Activated naive CD4-positive, alpha-beta T cell treated with anti-CD3 and anti-CD28 coated beads for 36 hours (primary cell): ENCODE results near the gene ENKD1. TPM values are rescaled to one million over a fixed set of nuclear protein-coding genes. Genes with fewer than 3 reads are reported as not detected.

Experiments
- CTCF ChIA-PET: fragments of 350-600 bp; sonication (Branson Sonifier 250); formaldehyde crosslinking; loops from one replicate; lab custom pipeline; 2021; ENCODE audit warnings: antibody characterized with exemption; lab: Charles Lee
- DNase-seq: peaks from one replicate; pipeline ENCODE4 v3.0.0-alpha.2; 2020
- H3K27ac Mint-ChIP-seq: one replicate; pipeline ENCODE4 v1.8.0; 2021; ENCODE audit warnings: mild to moderate bottlenecking, mixed read lengths
- H3K27me3 Mint-ChIP-seq: one replicate; pipeline ENCODE4 v1.8.0; 2021; ENCODE audit warnings: low read depth, mixed read lengths
- H3K36me3 Mint-ChIP-seq: one replicate; pipeline ENCODE4 v1.8.0; 2021; ENCODE audit warnings: low read depth, mixed read lengths
- H3K4me1 Mint-ChIP-seq: one replicate; pipeline ENCODE4 v1.8.0; 2021; ENCODE audit warnings: low read depth, mixed read lengths
- H3K4me3 Mint-ChIP-seq: one replicate; pipeline ENCODE4 v1.8.0; 2021; ENCODE audit warnings: mild to moderate bottlenecking, moderate library complexity, mixed read lengths
- H3K9me3 Mint-ChIP-seq: one replicate; pipeline ENCODE4 v1.8.0; 2021; ENCODE audit warnings: mixed read lengths
- intact Hi-C: fragments of 100-400 bp; cut with micrococcal nuclease; formaldehyde crosslinking; loops from one replicate; pipeline ENCODE4 v1.15.1; 2023
- total RNA-seq, 2 experiments: library from RNA; stranded (reverse); gene quantifications; one replicate each; pipeline ENCODE4 v1.2.3, GENCODE V29; 2021

The ENKD1 gene
- 1 to 10 TPM; 6.7 to 7.3 TPM for total RNA-seq

GRCh38 chr16:67666559-67667452 is at the start of gene ENKD1, which contains the start of gene C16orf86:
Gene ENKD1, minus strand, starts transcription at chr16:67666750. Its CDS starts 308 bp downstream, at chr16:67666442.
Gene C16orf86, plus strand, starts transcription at chr16:67666814. Its CDS starts 157 bp downstream, at chr16:67666971.
- peak within 1 kb of the TSS; percentile 30 for H3K27ac Mint-ChIP-seq
- CTCF ChIA-PET, result interaction anchor here (0.6 to 13.5 kb wide), 18 partner anchors 8 to 217 kb away, joined by 3 to 131 read pairs (median 4); partner anchors contain the start of genes CARMIL2, CTCF and RANBP10
- DNase-seq, result peak; percentile 84
- peaks cover 1% of the 10 kb centered on the region for H3K36me3 Mint-ChIP-seq
- H3K4me3 Mint-ChIP-seq, result peak within 1 kb of the TSS; percentile 90
- peaks cover 17% of the 10 kb centered on the region for H3K4me1 Mint-ChIP-seq
- no peaks in the 10 kb centered on the region for H3K9me3 Mint-ChIP-seq
- H3K27me3 Mint-ChIP-seq, result no peaks in the 10 kb centered on the region
- intact Hi-C loops, result loop anchor here (1.0 kb wide), 1 partner anchor 139 kb away; the partner anchor contains the start of genes RANBP10 and TSNAXIP1

- Mint-ChIP-seq H3K4me3 (no peak overlapping the region), H3K27ac (no peak overlapping the region), H3K9me3 (no peaks in the 10 kb centered on the region), H3K4me1 (peaks cover 40% of the 10 kb centered on the region), H3K27me3 (no peaks in the 10 kb centered on the region), H3K36me3 (peaks cover 2% of the 10 kb centered on the region)
- no peak for DNase-seq
- intact Hi-C loops, result loop anchor here (5.0 kb wide), 1 partner anchor 194 kb away; no protein-coding TSS in a partner anchor
- CTCF ChIA-PET, result interaction anchor here (0.6 to 1.2 kb wide), 3 partner anchors 49 to 463 kb away, joined by 3 read pairs; no protein-coding TSS in a partner anchor
Measured at GRCh38 chr16:67716097-67716496, 49.5 kb upstream of the ENKD1 start.

GRCh38 chr16:67714522-67714921 is 48.0 kb upstream of the ENKD1 start:
- H3K36me3 Mint-ChIP-seq, result peaks cover 2% of the 10 kb centered on the region
- no peak overlapping the region for H3K4me3 Mint-ChIP-seq
- intact Hi-C loops, result no loop called here
- CTCF ChIA-PET, result interaction anchor here (0.5 to 1.1 kb wide), 4 partner anchors 16 to 128 kb away, joined by 3 to 5 read pairs (median 4); no protein-coding TSS in a partner anchor
- no peaks in the 10 kb centered on the region for H3K27me3 Mint-ChIP-seq
- H3K9me3 Mint-ChIP-seq, result no peaks in the 10 kb centered on the region
- H3K4me1 Mint-ChIP-seq, result peaks cover 28% of the 10 kb centered on the region
- DNase-seq, result no peak
- no peak overlapping the region for H3K27ac Mint-ChIP-seq

- CTCF ChIA-PET, result no interaction called here
- Mint-ChIP-seq H3K4me1 (peaks cover 28% of the 10 kb centered on the region), H3K27ac (no peak overlapping the region), H3K27me3 (no peaks in the 10 kb centered on the region), H3K4me3 (no peak overlapping the region), H3K9me3 (no peaks in the 10 kb centered on the region), H3K36me3 (peaks cover 2% of the 10 kb centered on the region)
- no peak for DNase-seq
- intact Hi-C loops, result no loop called here
Measured at GRCh38 chr16:67713647-67714273, 47.2 kb upstream of the ENKD1 start.

- CTCF ChIA-PET, result no interaction called here
- Mint-ChIP-seq H3K4me3 (no peak overlapping the region), H3K9me3 (no peaks in the 10 kb centered on the region), H3K4me1 (peaks cover 4% of the 10 kb centered on the region), H3K27me3 (no peaks in the 10 kb centered on the region), H3K27ac (no peak overlapping the region), H3K36me3 (no peaks in the 10 kb centered on the region)
- no peak for DNase-seq
- intact Hi-C loops, result no loop called here
Measured at GRCh38 chr16:67710607-67711006, 44.1 kb upstream of the ENKD1 start.

- Mint-ChIP-seq H3K4me3 (no peak overlapping the region), H3K27me3 (no peaks in the 10 kb centered on the region), H3K4me1 (peaks cover 13% of the 10 kb centered on the region), H3K27ac (no peak overlapping the region), H3K9me3 (no peaks in the 10 kb centered on the region), H3K36me3 (no peaks in the 10 kb centered on the region)
- DNase-seq, result no peak
- CTCF ChIA-PET, result no interaction called here
- intact Hi-C loops, result no loop called here
Measured at GRCh38 chr16:67709050-67709449, 42.5 kb upstream of the ENKD1 start.

- Mint-ChIP-seq H3K9me3 (no peaks in the 10 kb centered on the region), H3K4me1 (peaks cover 19% of the 10 kb centered on the region), H3K27ac (no peak overlapping the region), H3K4me3 (no peak overlapping the region), H3K27me3 (no peaks in the 10 kb centered on the region), H3K36me3 (no peaks in the 10 kb centered on the region)
- intact Hi-C loops, result no loop called here
- CTCF ChIA-PET, result no interaction called here
- DNase-seq, result no peak
Measured at GRCh38 chr16:67708368-67708771, 41.8 kb upstream of the ENKD1 start.

- no peaks in the 10 kb centered on the region for H3K36me3 Mint-ChIP-seq
- intact Hi-C loops, result no loop called here
- H3K27me3 Mint-ChIP-seq, result no peaks in the 10 kb centered on the region
- CTCF ChIA-PET, result no interaction called here
- DNase-seq, result no peak
- no peak overlapping the region for H3K4me3 Mint-ChIP-seq
- H3K4me1 Mint-ChIP-seq, result peaks cover 23% of the 10 kb centered on the region
- H3K9me3 Mint-ChIP-seq, result no peaks in the 10 kb centered on the region
- H3K27ac Mint-ChIP-seq, result no peak overlapping the region
Measured at GRCh38 chr16:67707790-67708189, 41.2 kb upstream of the ENKD1 start.

GRCh38 chr16:67707210-67707609 is 40.7 kb upstream of the ENKD1 start:
- CTCF ChIA-PET, result no interaction called here
- intact Hi-C loops, result no loop called here

GRCh38 chr16:67704110-67704509 is 37.6 kb upstream of the ENKD1 start:
- H3K27me3 Mint-ChIP-seq, result no peaks in the 10 kb centered on the region
- peaks cover 20% of the 10 kb centered on the region for H3K4me1 Mint-ChIP-seq
- H3K4me3 Mint-ChIP-seq, result no peak overlapping the region
- intact Hi-C loops, result no loop called here
- DNase-seq, result no peak
- H3K27ac Mint-ChIP-seq, result peak overlapping the region; percentile 10
- CTCF ChIA-PET, result interaction anchor here (0.7 to 2.5 kb wide), 2 partner anchors 113 to 183 kb away, joined by 3 to 6 read pairs; no protein-coding TSS in a partner anchor
- no peaks in the 10 kb centered on the region for H3K36me3 Mint-ChIP-seq
- H3K9me3 Mint-ChIP-seq, result no peaks in the 10 kb centered on the region

More at GRCh38 chr16:67707210-67707609, 40.7 kb upstream of the ENKD1 start:
- H3K9me3 Mint-ChIP-seq, result no peaks in the 10 kb centered on the region
- no peaks in the 10 kb centered on the region for H3K27me3 Mint-ChIP-seq
- H3K36me3 Mint-ChIP-seq, result no peaks in the 10 kb centered on the region
- H3K4me1 Mint-ChIP-seq, result peaks cover 23% of the 10 kb centered on the region
- DNase-seq, result no peak
- H3K4me3 Mint-ChIP-seq, result no peak overlapping the region
- no peak overlapping the region for H3K27ac Mint-ChIP-seq

GRCh38 chr16:67703626-67704025 is 37.1 kb upstream of the ENKD1 start:
- DNase-seq, result peak; percentile 50
- H3K27ac Mint-ChIP-seq, result peak overlapping the region; percentile 10
- H3K4me3 Mint-ChIP-seq, result no peak overlapping the region
- intact Hi-C loops, result loop anchor here (1.0 kb wide), 1 partner anchor 16 kb away; the partner anchor contains the start of gene GFOD2
- H3K4me1 Mint-ChIP-seq, result peaks cover 20% of the 10 kb centered on the region
- no peaks in the 10 kb centered on the region for H3K27me3 Mint-ChIP-seq
- H3K9me3 Mint-ChIP-seq, result no peaks in the 10 kb centered on the region
- CTCF ChIA-PET, result no interaction called here
- H3K36me3 Mint-ChIP-seq, result peaks cover 1% of the 10 kb centered on the region

- H3K4me1 Mint-ChIP-seq, result peaks cover 22% of the 10 kb centered on the region
- H3K4me3 Mint-ChIP-seq, result no peak overlapping the region
- intact Hi-C loops, result no loop called here
- no peak overlapping the region for H3K27ac Mint-ChIP-seq
- CTCF ChIA-PET, result no interaction called here
- H3K9me3 Mint-ChIP-seq, result no peaks in the 10 kb centered on the region
- H3K36me3 Mint-ChIP-seq, result peaks cover 1% of the 10 kb centered on the region
- H3K27me3 Mint-ChIP-seq, result no peaks in the 10 kb centered on the region
- DNase-seq, result no peak
Measured at GRCh38 chr16:67702130-67702529, 35.6 kb upstream of the ENKD1 start.
